K562 (cell line): ENCODE measurements around the gene CLDN7. TPM values are rescaled to one million over a fixed set of nuclear protein-coding genes. Genes with fewer than 3 reads are reported as not detected.

Experiments used
- ATAC-seq: fragments of 200-7000 bp; cut with Tn5 transposase; 3 replicates; pipeline ENCODE4 v1.9.1; 2020; ENCODE audit warnings: moderate library complexity
- BruUV-seq: library from RNA; stranded (reverse); fragments of 400-500 nt; replicated peaks from 2 replicates; lab custom pipeline; 2021; lab: Mats Ljungman, UMichigan
- CTCF ChIA-PET: fragments of 300-600 bp; formaldehyde crosslinking; extraction: SDS; loops from one replicate; lab custom pipeline; 2021; ENCODE audit warnings: low intra/inter-chr PET ratio; lab: Yijun Ruan, JAX
- POLR2A ChIA-PET: fragments of 300-600, 350-650 bp; sonication (Branson Sonifier 250); formaldehyde crosslinking; extraction: SDS; loops from one replicate; lab custom pipeline; 2021; ENCODE audit warnings: antibody characterized with exemption, inconsistent platforms; lab: Yijun Ruan, JAX
- DNase-seq, 4 experiments: peaks; one replicate each; pipeline versions ENCODE4 v3.0.0 to v3.0.0-alpha.2; 2011 to 2018; ENCODE audit warnings: low spot score in 3 of 4, mixed read lengths in 3 of 4; ENCODE audit errors: extremely low read depth in 1 of 4
- FAIRE-seq: peaks from 2 replicates; lab custom pipeline; 2011; peaks lifted over from hg19 to GRCh38; lab: Jason Lieb, UNC
- H2AFZ ChIP-seq: 2 replicates; pipeline ENCODE4 v1.6.0; 2011; ENCODE audit warnings: low read depth, low read length, control low read depth, inconsistent platforms
- H3K27ac ChIP-seq: fragments of 200-600 bp; 3 replicates; pipeline ENCODE4 v1.8.0; 2011; ENCODE audit warnings: low read depth, mild to moderate bottlenecking, control low read depth, inconsistent platforms, low read length, moderate library complexity, mixed read lengths; ENCODE audit errors: extremely low read depth
- H3K27me3 ChIP-seq, 2 experiments: fragments of 300-600 bp in 1 of 2; 2 replicates in 1 of 2; 3 replicates in 1 of 2; pipeline versions ENCODE4 v1.6.0 to v1.8.0; 2011; ENCODE audit warnings: inconsistent platforms in 2 of 2, low read length in 2 of 2, mild to moderate bottlenecking in 1 of 2, mixed read lengths in 1 of 2, moderate library complexity in 1 of 2; ENCODE audit not compliant: control insufficient read depth in 2 of 2, insufficient read depth in 2 of 2
- H3K36me3 ChIP-seq: fragments of 300-600 bp; 3 replicates; pipeline ENCODE4 v1.8.0; 2011; ENCODE audit warnings: mild to moderate bottlenecking, low read length, inconsistent platforms; ENCODE audit not compliant: control insufficient read depth, insufficient read depth
- H3K4me1 ChIP-seq, 2 experiments: fragments of 200-600 bp in 1 of 2; replicated peaks in 1 of 2; 2 replicates in 1 of 2; 3 replicates in 1 of 2; pipeline versions ENCODE4 v1.5.1 to v1.8.0; 2011; ENCODE audit warnings: inconsistent platforms in 2 of 2, low read length in 2 of 2, mild to moderate bottlenecking in 1 of 2, mixed read lengths in 1 of 2, moderate library complexity in 1 of 2; ENCODE audit not compliant: control insufficient read depth in 2 of 2, insufficient read depth in 2 of 2
- H3K4me2 ChIP-seq: 2 replicates; pipeline ENCODE4 v1.6.1; 2011; ENCODE audit warnings: low read length, control low read depth, inconsistent platforms, mixed read lengths; ENCODE audit not compliant: insufficient read depth
- H3K4me3 ChIP-seq: fragments of 200-600 bp; sonication (generic), shearing (Covaris generic); 2 replicates; pipeline ENCODE4 v1.5.1; 2016; ENCODE audit warnings: control low read depth, inconsistent platforms
- H3K79me2 ChIP-seq: fragments of 200-600 bp; 3 replicates; pipeline ENCODE4 v1.8.0; 2011; ENCODE audit warnings: low read length, inconsistent platforms; ENCODE audit not compliant: control insufficient read depth, insufficient read depth
- H3K9ac ChIP-seq, 2 experiments: 2 replicates each; pipeline versions ENCODE4 v1.6.0 to v1.6.1; 2011; ENCODE audit warnings: low read depth in 2 of 2, low read length in 2 of 2, control low read depth in 1 of 2, inconsistent platforms in 1 of 2, mild to moderate bottlenecking in 1 of 2, mixed read lengths in 1 of 2; ENCODE audit not compliant: insufficient read depth in 1 of 2
- H3K9me1 ChIP-seq: one replicate; pipeline ENCODE4 v1.6.0; 2011; ENCODE audit warnings: inconsistent platforms, mild to moderate bottlenecking, low read length, moderate library complexity; ENCODE audit not compliant: control insufficient read depth, insufficient read depth
- H3K9me3 ChIP-seq: replicated peaks from 2 replicates; pipeline ENCODE4 v1.5.1; 2011; ENCODE audit warnings: low read depth, low read length, inconsistent platforms; ENCODE audit not compliant: control insufficient read depth, insufficient read depth
- H4K20me1 ChIP-seq: replicated peaks from 2 replicates; pipeline ENCODE4 v1.6.1; 2011; ENCODE audit warnings: low read length, inconsistent platforms, mixed read lengths; ENCODE audit not compliant: control insufficient read depth, insufficient read depth
- BMI1 ChIP-seq: fragments of 150-350 bp; IDR thresholded peaks from 2 replicates; pipeline ENCODE4 v1.6.1; 2014; ENCODE audit warnings: low read length
- ELK1 ChIP-seq: sonication (generic); formaldehyde crosslinking; IDR thresholded peaks from 2 replicates; pipeline ENCODE4 v1.8.1; 2022; ENCODE audit warnings: missing genetic modification reagents
- HLTF ChIP-seq: fragments of 450-650 bp; IDR thresholded peaks from 2 replicates; pipeline ENCODE4 v1.6.1; 2016
- KDM1A ChIP-seq, 2 experiments: fragments of 450-650 bp; IDR thresholded peaks; 2 replicates each; pipeline ENCODE4 v1.6.1; 2016; ENCODE audit warnings: mild to moderate bottlenecking in 2 of 2
- KLF16 ChIP-seq: IDR thresholded peaks from 2 replicates; pipeline ENCODE4 v1.6.1; 2016; ENCODE audit warnings: antibody characterized with exemption
- MEF2A ChIP-seq: IDR thresholded peaks from 2 replicates; pipeline ENCODE4 v1.6.1; 2011; ENCODE audit warnings: low read depth, mild to moderate bottlenecking, low read length, moderate library complexity; ENCODE audit not compliant: control insufficient read depth
- MTF1 ChIP-seq: fragments of 250-450 bp; sonication (Bioruptor Pico); IDR thresholded peaks from 2 replicates; pipeline ENCODE4 v1.9.0; 2021; ENCODE audit warnings: moderate library complexity, mild to moderate bottlenecking, inconsistent platforms, borderline replicate concordance
- PML ChIP-seq: IDR thresholded peaks from 2 replicates; pipeline ENCODE4 v1.6.1; 2012; ENCODE audit warnings: low read length, inconsistent platforms
- RBM22 ChIP-seq: fragments of 200-400 bp; formaldehyde crosslinking; IDR thresholded peaks from 2 replicates; pipeline ENCODE4 v1.6.1; 2018; ENCODE audit warnings: low read length, low read depth; ENCODE audit not compliant: poor library complexity, severe bottlenecking
- SMARCA4 ChIP-seq: fragments of 450-650 bp; IDR thresholded peaks from 2 replicates; pipeline ENCODE4 v1.6.1; 2016
- SPI1 ChIP-seq: IDR thresholded peaks from 2 replicates; pipeline ENCODE4 v1.6.1; 2011; ENCODE audit warnings: low read depth, low read length, control low read depth, borderline replicate concordance
- STAG1 ChIP-seq: sonication (generic); formaldehyde crosslinking; IDR thresholded peaks from 2 replicates; pipeline ENCODE4 v1.5.0; 2020; ENCODE audit warnings: missing genetic modification reagents, borderline replicate concordance
- STAT5B ChIP-seq: fragments of 250-450 bp; sonication (Bioruptor Pico); IDR thresholded peaks from 2 replicates; pipeline ENCODE4 v1.8.0; 2021; ENCODE audit warnings: mild to moderate bottlenecking, inconsistent platforms
- THRB ChIP-seq: fragments of 450-650 bp; formaldehyde crosslinking; conservative IDR thresholded peaks from 2 replicates; pipeline ENCODE4 v1.4.0; 2022; ENCODE audit warnings: mild to moderate bottlenecking, missing genetic modification characterization
- TRIM28 ChIP-seq: fragments of 450-650 bp; IDR thresholded peaks from 2 replicates; pipeline ENCODE4 v1.6.1; 2017
- U2AF2 ChIP-seq: fragments of 200-400 bp; formaldehyde crosslinking; optimal IDR thresholded peaks from 2 replicates; pipeline ENCODE3; 2017; ENCODE audit warnings: low read depth, mild to moderate bottlenecking, low read length
- ZNF780A ChIP-seq: fragments of 250-450 bp; sonication (Bioruptor Pico); IDR thresholded peaks from 2 replicates; pipeline ENCODE4 v1.5.0; 2021; ENCODE audit warnings: mild to moderate bottlenecking
- WGBS: fragments of 100-300 bp; shearing (Covaris generic); methylation state at CpG from one replicate; pipeline ENCODE4 v1.1.6; 2016; ENCODE audit warnings: low coverage, mixed read lengths; ENCODE audit not compliant: insufficient coverage; ENCODE audit errors: missing lambda C conversion rate; 5-methylcytosine and 5-hydroxymethylcytosine counted together
- in situ Hi-C: fragments of 300-500 bp; cut with MboI; formaldehyde crosslinking; loops from 4 replicates; pipeline ENCODE4 v1.15.0; 2018; ENCODE audit warnings: inconsistent platforms, mixed read lengths
- intact Hi-C: fragments of 100-400 bp; cut with micrococcal nuclease; formaldehyde crosslinking; loops from 2 replicates; pipeline ENCODE4 v1.14.2; 2022
- polyA plus RNA-seq, 8 experiments: library from polyadenylated mRNA; depleted of rRNA in 4 of 8; stranded (reverse) in 5 of 8; unstranded in 3 of 8; fragments of >200 nt; fragmentation: Nextera tagmentation in 2 of 8; fragmentation: Illumina TruSeq in 1 of 8; extraction: Ambion mirVana in 2 of 8; extraction: Trizol in 1 of 8; gene quantifications; 2 replicates each; pipeline versions ENCODE4 v1.2.1 to v1.2.3, GENCODE V29; 2011 to 2014; ENCODE audit warnings: inconsistent platforms in 1 of 8, missing spikeins in 1 of 8
- total RNA-seq, 7 experiments: library from RNA; depleted of rRNA in 6 of 7; stranded (reverse); fragments of >200 nt in 6 of 7; fragmentation: Illumina TruSeq in 2 of 7; extraction: Trizol in 2 of 7; gene quantifications; 2 replicates each; pipeline versions ENCODE4 v1.2.1 to v1.2.3, GENCODE V29; 2011 to 2021; ENCODE audit warnings: low replicate concordance in 1 of 7

Gene CLDN7
- total and polyA plus RNA-seq, 9 of the 15 experiments (the other 6 are each of a cell fraction or from before 2014, with no cell fraction given), result 2.2 to 14.5 (median 7.6) TPM

DNA sequence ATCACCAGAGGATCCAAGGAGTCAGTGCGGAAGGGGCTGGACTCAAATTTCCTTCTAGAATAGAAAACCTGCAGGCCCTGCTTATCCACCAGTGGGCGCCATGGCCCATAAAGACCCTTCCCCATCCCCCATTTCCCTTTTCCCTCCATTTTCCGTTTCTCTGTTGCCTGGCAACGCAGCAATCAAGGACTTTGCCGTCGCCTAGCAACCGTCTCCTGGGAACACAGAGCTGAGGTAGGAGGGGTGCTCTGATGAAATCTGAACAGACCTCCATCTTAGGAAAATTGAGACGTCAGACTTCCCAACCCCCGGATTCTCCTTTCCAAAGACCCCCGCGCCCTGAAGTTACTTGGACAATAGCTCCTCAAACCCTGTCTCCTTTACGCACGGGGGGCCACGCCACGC is 48.4 kb downstream of the CLDN7 start (continued):
- no peak for TF ChIP-seq ELK1 (CRISPR knock-in tag)
- no peak for TF ChIP-seq ZNF780A (CRISPR knock-in tag)
- TF ChIP-seq SPI1, result peak; percentile 41; the same call in 1 of the 2 replicates
- no peak for TF ChIP-seq U2AF2
- TF ChIP-seq BMI1, result peak; percentile 96
- TF ChIP-seq TRIM28, result 0 out of 2 replicates have a peak, but pooled peaks have one; percentile 17
- TF ChIP-seq KDM1A (IDR thresholded peaks at IDR 0.05), result peak; percentile 60 to 70; a peak in 3 of 4 replicates
- TF ChIP-seq KLF16, result 0 out of 2 replicates have a peak, but pooled peaks have one; percentile 5
- no peak for TF ChIP-seq STAG1 (CRISPR knock-in tag)

GRCh38 chr17:7211491-7212273 is 50.6 kb downstream of the CLDN7 start:
- Histone ChIP-seq H3K4me3 (no peak overlapping the region), H2AFZ (no peak overlapping the region), H3K79me2 (peaks cover 28% of the 10 kb centered on the region; the same call in 2 of the 3 replicates), H4K20me1 (no peaks in the 10 kb centered on the region; the same call in 1 of the 2 replicates), H3K27me3 (no peaks in the 10 kb centered on the region), H3K4me1 (peaks cover 21 to 40% of the 10 kb centered on the region in 2 experiments; a peak in 4 of 5 replicates), H3K4me2 (no peak overlapping the region), H3K9me1 (no peaks in the 10 kb centered on the region), H3K9me3 (no peaks in the 10 kb centered on the region), H3K27ac (no peak overlapping the region), H3K36me3 (no peaks in the 10 kb centered on the region), H3K9ac (no peak overlapping the region)
- intact Hi-C loops, result no loop called here
- ATAC-seq (no peak), DNase-seq (no peak), FAIRE-seq (no peak)
- POLR2A ChIA-PET, result no interaction called here
- BruUV-seq, result no TSS peak
- WGBS, result 89% methylated on average over 17 of the region's 37 CpGs
- CTCF ChIA-PET, result no interaction called here
- in situ Hi-C loops, result no loop called here
- no peak for TF ChIP-seq MEF2A
- TF ChIP-seq HLTF, result no peak
- no peak for TF ChIP-seq THRB
- no peak for TF ChIP-seq STAT5B (CRISPR knock-in tag)
- TF ChIP-seq MTF1 (CRISPR knock-in tag), result no peak
- no peak for TF ChIP-seq SMARCA4
- no peak for TF ChIP-seq PML
- TF ChIP-seq RBM22, result no peak
